SK-N-MC (cell line): ENCODE measurements around the gene BOLA3.

Source experiments
- DNase-seq: peaks from one replicate; pipeline ENCODE4 v3.0.0-alpha.2; 2011; ENCODE audit warnings: low read depth, low spot score
- H3K27ac ChIP-seq: fragments of 200-600 bp; sonication (generic); 2 replicates; pipeline ENCODE4 v1.5.1; 2016; ENCODE audit warnings: mixed run types
- H3K36me3 ChIP-seq: fragments of 200-600 bp; sonication (generic); 2 replicates; pipeline ENCODE4 v1.6.1; 2017; ENCODE audit warnings: antibody characterized with exemption, low read length, mixed read lengths; ENCODE audit not compliant: insufficient read depth
- H3K4me3 ChIP-seq: fragments of 200-600 bp; sonication (generic); 2 replicates; pipeline ENCODE4 v1.5.1; 2016
- H3K9ac ChIP-seq: fragments of 200-600 bp; sonication (generic); 2 replicates; pipeline ENCODE4 v1.8.0; 2017; ENCODE audit warnings: mixed run types, mixed read lengths; ENCODE audit not compliant: insufficient read length
- H3K9me3 ChIP-seq: fragments of 200-600 bp; sonication (generic); 2 replicates; pipeline ENCODE4 v1.6.1; 2017; ENCODE audit warnings: low read depth, mild to moderate bottlenecking, antibody characterized with exemption, low read length, moderate library complexity, mixed read lengths
- EZH2 ChIP-seq: fragments of 200-600 bp; sonication (generic); IDR thresholded peaks from one replicate; pipeline ENCODE4 v1.6.1; 2017; ENCODE audit warnings: antibody characterized with exemption
- FOXP2 ChIP-seq: optimal IDR thresholded peaks from 2 replicates; pipeline ENCODE3; 2011; ENCODE audit warnings: mild to moderate bottlenecking, moderate library complexity; ENCODE audit not compliant: insufficient read depth; ENCODE audit errors: extremely low read length, control extremely low read depth
- POLR2AphosphoS5 ChIP-seq: IDR thresholded peaks from 2 replicates; pipeline ENCODE4 v1.6.1; 2012; ENCODE audit warnings: mild to moderate bottlenecking, low read depth, low read length, borderline replicate concordance

The BOLA3 gene

GRCh38 chr2:74119912-74120825 lies 27.5 kb downstream of the BOLA3 start:
- no peak for DNase-seq
- Histone ChIP-seq H3K27ac (no peak overlapping the region), H3K9ac (no peak overlapping the region), H3K36me3 (no peaks in the 10 kb centered on the region), H3K4me3 (peak overlapping the region; percentile 49), H3K9me3 (no peaks in the 10 kb centered on the region)
- no peak for TF ChIP-seq POLR2AphosphoS5
- TF ChIP-seq EZH2: no peak
- TF ChIP-seq FOXP2: no peak

GRCh38 chr2:74119339-74119738 lies 28.4 kb downstream of the BOLA3 start:
- no peak overlapping the region for H3K9ac ChIP-seq
- no peak overlapping the region for H3K4me3 ChIP-seq
- DNase-seq: no peak
- TF ChIP-seq POLR2AphosphoS5: no peak
- TF ChIP-seq EZH2: no peak
- TF ChIP-seq FOXP2: no peak
- no peak overlapping the region for H3K27ac ChIP-seq
- H3K9me3 ChIP-seq: no peaks in the 10 kb centered on the region
- H3K36me3 ChIP-seq: no peaks in the 10 kb centered on the region

- H3K9ac ChIP-seq: no peak overlapping the region
- H3K36me3 ChIP-seq: no peaks in the 10 kb centered on the region
- no peaks in the 10 kb centered on the region for H3K9me3 ChIP-seq
- H3K4me3 ChIP-seq: no peak overlapping the region
- no peak overlapping the region for H3K27ac ChIP-seq
- TF ChIP-seq POLR2AphosphoS5 (no peak), EZH2 (no peak), FOXP2 (no peak)
- no peak for DNase-seq
Observed at GRCh38 chr2:74111380-74111779, 36.3 kb downstream of the BOLA3 start.

GRCh38 chr2:74110537-74110936 lies 37.2 kb downstream of the BOLA3 start:
- Histone ChIP-seq H3K27ac (no peak overlapping the region), H3K9me3 (no peaks in the 10 kb centered on the region), H3K4me3 (no peak overlapping the region), H3K9ac (no peak overlapping the region), H3K36me3 (no peaks in the 10 kb centered on the region)
- TF ChIP-seq EZH2 (no peak), FOXP2 (no peak), POLR2AphosphoS5 (no peak)
- no peak for DNase-seq

GRCh38 chr2:74109551-74109950 lies 38.2 kb downstream of the BOLA3 start:
- Histone ChIP-seq H3K36me3 (no peaks in the 10 kb centered on the region), H3K27ac (no peak overlapping the region), H3K4me3 (no peak overlapping the region), H3K9ac (no peak overlapping the region), H3K9me3 (no peaks in the 10 kb centered on the region)
- DNase-seq: no peak
- no peak for TF ChIP-seq FOXP2
- no peak for TF ChIP-seq POLR2AphosphoS5
- no peak for TF ChIP-seq EZH2

- no peak overlapping the region for H3K9ac ChIP-seq
- H3K36me3 ChIP-seq: peaks cover 14% of the 10 kb centered on the region; the same call in 1 of the 2 replicates
- no peak overlapping the region for H3K27ac ChIP-seq
- DNase-seq: no peak
- TF ChIP-seq FOXP2 (no peak), POLR2AphosphoS5 (no peak), EZH2 (no peak)
- no peak overlapping the region for H3K4me3 ChIP-seq
- no peaks in the 10 kb centered on the region for H3K9me3 ChIP-seq
Observed at GRCh38 chr2:74107071-74107470, 40.6 kb downstream of the BOLA3 start.

- no peak overlapping the region for H3K27ac ChIP-seq
- no peaks in the 10 kb centered on the region for H3K9me3 ChIP-seq
- H3K9ac ChIP-seq: no peak overlapping the region
- DNase-seq: no peak
- TF ChIP-seq POLR2AphosphoS5 (no peak), EZH2 (no peak), FOXP2 (no peak)
- peaks cover 27% of the 10 kb centered on the region; the same call in 1 of the 2 replicates for H3K36me3 ChIP-seq
- no peak overlapping the region for H3K4me3 ChIP-seq
Observed at GRCh38 chr2:74105413-74105812, 42.3 kb downstream of the BOLA3 start.

- DNase-seq: no peak
- H3K27ac ChIP-seq: no peak overlapping the region
- H3K9me3 ChIP-seq: no peaks in the 10 kb centered on the region
- H3K4me3 ChIP-seq: no peak overlapping the region
- H3K9ac ChIP-seq: no peak overlapping the region
- peaks cover 32% of the 10 kb centered on the region; the same call in 1 of the 2 replicates for H3K36me3 ChIP-seq
- TF ChIP-seq POLR2AphosphoS5 (no peak), EZH2 (no peak), FOXP2 (no peak)
Observed at GRCh38 chr2:74104839-74105238, 42.9 kb downstream of the BOLA3 start.
